ENCODE results near the gene CD320.
"Not testable (repeated sequence)": the region's sequence is repeated elsewhere in the genome, so short reads cannot be mapped to it uniquely, and the experiment has no call there.

The CD320 gene

DNA sequence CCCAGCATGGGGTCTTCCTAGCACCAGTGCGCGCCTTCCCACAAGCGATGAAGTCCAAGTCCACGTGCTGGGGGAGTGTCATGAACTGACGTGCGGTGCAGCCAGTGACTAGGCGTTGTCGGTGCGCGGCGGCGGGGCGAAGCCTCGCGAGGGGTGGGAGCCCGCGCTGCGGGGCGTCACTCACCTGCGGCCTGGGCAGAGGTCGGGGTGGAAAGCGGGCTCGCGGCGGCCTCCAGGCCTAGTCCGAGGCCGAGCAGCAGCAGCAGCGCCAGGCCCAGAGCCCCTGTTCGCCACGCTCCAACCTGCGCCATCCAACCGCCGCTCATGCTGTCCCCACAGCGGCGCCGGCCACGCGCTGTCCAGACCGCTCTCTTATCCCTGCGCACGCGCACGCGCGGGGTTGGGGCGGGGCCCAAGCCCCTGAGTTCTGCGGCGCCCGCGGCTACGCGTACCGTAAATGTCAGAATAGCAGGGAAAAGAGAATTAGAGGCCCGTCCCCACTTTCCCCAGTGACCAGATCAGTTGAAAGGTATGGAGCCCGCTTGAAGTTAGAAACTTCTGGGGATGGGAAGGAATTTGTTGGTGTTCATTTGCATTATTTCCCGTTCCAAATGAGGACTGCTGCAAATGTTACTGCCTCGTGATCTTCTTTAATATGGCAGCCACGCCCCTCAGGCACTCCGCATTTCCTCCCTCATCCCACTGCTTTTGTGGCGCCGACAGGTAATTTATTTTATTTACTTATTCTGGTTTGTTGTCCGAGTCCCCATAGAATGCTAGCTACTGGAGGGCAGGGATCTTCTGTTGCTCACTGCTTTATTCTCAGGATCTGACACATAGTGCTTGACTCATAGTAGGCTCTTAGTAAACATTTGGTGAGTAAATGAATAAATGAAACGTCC is at the start of gene CD320:
Gene CD320 (minus strand): TSS at position 394 of the 902 bp plus-strand sequence. CDS start 68 bp downstream, at position 326.
- peak; percentile 74 to 81 for DNase-seq (ENCODE audit: low read depth in 2 of 2)

DNA sequence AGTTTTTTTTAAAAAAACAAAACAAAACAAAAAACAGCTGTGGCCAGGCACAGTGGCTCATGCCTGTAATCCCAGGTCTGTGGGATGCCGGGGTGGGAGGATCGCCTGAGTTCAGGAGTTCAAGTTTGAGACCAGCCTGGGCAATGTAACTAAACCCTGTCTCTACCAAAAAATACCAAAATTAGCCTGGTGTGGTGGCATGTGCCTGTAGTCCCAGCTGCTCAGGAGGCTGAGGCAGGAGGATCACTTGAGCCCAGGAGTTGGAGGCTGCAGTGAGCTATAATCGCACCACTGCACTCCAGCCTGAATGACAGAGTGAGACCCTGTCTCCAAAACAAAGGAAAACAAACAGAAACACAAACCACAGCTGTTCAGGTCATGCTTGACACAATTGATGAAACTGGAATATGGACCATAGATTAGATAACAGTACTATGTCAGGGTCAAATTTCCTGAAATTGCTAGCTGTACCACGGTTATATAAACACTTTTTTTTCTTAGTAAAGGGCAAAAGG is 48.9 kb upstream of the CD320 start:
- DNase-seq (ENCODE audit: low read depth in 2 of 2) = no peak

DNA sequence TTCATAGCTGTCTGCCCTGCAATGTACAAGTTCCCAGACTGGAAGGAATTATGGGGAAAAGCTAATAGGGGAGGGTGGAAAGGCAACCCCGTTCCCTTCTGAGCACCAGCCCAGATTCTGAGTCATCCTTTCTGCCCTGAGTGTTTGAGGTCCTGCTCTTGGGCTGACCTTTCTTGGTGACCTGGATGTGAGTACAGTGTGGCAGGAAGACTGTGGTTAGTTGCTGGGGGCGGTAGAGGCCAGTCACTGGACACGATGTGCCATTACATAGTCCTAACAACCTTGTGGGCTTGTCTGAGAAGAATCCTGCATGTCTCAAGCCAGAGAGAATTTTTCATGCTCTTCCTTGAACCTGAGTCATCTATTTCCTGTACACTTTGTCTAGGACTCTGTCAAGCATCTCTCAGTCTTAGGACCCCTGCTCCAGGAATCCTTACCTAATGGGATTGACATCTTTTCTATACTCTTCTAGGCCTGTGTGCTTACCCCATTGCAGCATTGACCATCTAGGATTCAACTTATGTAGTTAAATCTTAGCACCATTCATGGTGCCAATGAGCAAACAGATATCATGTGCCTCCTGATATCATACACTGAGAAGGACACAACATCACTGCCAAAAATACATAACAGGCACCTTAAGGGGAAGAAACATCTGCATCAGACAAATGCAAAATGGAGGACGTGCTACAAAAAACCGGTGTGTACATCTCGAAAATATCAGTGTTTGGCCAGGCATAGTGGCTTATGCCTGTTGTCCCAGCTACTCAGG is 47.7 kb upstream of the CD320 start:
- DNase-seq (ENCODE audit: low read depth in 2 of 2) = no peak

DNA sequence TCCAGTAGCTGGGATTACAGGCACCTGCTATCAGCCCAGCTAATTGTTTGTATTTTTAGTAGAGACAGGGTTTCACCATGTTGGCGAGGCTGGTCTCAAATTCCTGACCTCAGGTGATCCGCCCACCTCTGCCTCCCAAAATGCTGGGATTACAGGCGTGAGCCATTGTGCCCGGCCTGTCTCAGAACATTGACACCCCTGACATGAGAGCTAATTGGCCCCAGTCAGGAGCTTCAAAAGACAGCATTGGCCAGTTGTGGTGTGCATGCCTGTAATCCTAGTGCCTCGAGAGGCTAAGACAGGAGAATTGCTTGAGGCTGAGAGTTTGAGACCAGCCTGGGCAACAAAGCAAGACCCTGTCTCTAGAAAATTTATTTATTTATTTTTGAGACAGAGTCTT is 44.7 kb upstream of the CD320 start:
- DNase-seq (ENCODE audit: low read depth in 2 of 2) = not testable (repeated sequence)

DNA sequence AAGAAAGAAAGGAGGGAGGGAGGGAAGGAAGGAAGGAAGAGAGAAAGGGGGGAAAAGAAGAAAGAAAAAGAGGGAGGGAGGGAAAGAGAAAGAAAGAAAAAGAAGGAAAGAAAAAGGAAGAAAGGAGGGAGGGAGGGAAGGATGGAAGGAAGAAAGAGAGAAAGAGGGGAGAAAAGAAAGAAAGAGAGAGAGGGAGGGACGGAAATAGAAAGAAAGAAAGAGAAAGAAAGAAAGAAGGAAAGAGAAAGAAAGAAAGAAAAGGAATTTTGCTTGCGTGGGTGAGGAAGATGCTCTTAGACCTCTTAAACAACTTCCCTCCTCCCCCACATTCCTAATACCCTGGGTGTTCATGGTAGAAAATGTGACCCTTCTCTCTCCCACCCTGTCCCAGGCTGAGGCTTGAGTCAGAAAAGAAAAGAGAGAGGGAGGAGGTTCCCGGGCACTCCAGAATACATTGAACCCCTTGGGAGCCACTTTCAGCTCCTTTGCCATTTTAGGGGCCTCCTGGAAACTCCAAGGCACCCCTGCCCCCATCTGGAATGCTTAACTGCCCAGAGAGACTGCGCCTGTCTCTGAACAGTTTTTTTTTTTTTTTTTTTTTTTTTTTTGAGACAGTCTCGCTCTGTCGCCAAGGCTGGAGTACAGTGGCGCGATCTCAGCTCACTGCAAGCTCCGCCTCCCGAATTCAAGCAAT is 44.1 kb upstream of the CD320 start:
- DNase-seq (ENCODE audit: low read depth in 2 of 2) = no peak

DNA sequence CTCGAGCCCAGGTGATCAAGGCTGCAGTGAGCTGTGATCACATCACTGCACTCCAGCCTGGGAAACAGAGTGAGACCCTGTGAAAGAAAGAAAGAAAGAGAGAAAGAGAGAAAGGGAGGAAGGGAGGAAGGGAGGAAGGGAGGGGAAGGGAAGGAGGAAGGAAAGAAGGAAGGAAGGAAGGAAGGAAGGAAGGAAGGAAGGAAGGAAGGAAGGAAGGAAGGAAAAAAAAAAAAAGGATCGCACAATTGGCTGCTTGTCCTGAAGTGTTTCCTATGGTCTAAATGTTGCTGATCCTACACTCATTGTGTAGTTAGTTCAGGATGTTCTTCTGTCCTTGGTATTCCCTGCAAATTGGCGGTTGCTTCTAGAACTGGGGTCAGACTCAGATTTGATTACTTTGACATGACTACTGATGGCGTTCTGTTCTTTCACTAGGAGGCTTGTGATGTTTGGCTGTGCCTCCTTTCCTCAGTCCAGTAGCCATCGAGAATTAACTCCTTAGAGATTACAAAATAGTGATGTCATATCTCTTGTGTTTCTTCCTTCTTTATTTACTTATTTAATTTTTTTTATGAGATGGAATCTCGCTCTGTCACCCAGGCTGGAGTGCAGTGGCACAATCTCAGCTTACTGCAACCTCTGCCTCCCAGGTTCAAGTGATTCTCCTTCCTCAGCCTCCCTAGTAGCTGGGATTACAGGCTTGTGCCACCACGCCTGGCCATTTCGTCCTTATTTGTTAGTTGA is 41.6 kb upstream of the CD320 start:
- not testable (repeated sequence) for DNase-seq (ENCODE audit: low read depth in 2 of 2)

DNA sequence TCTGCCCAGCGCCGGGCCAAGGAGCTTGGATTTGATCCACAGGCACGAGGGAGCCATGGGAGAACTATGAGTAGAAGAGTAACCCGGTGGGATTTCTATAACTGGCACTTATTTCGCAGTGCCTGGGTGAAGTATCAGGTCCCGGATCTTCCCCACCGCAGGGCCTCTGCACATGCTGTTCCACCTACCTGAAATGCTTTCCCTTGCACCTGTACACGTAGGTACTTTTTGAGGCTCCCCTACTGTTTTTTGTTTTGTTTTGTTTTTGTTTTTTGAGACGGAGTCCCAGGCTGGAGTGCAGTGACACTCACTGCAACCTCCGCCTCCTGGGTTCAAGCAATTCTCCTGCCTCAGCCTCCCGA is 35.3 kb upstream of the CD320 start:
- no peak for DNase-seq (ENCODE audit: low read depth in 2 of 2)

DNA sequence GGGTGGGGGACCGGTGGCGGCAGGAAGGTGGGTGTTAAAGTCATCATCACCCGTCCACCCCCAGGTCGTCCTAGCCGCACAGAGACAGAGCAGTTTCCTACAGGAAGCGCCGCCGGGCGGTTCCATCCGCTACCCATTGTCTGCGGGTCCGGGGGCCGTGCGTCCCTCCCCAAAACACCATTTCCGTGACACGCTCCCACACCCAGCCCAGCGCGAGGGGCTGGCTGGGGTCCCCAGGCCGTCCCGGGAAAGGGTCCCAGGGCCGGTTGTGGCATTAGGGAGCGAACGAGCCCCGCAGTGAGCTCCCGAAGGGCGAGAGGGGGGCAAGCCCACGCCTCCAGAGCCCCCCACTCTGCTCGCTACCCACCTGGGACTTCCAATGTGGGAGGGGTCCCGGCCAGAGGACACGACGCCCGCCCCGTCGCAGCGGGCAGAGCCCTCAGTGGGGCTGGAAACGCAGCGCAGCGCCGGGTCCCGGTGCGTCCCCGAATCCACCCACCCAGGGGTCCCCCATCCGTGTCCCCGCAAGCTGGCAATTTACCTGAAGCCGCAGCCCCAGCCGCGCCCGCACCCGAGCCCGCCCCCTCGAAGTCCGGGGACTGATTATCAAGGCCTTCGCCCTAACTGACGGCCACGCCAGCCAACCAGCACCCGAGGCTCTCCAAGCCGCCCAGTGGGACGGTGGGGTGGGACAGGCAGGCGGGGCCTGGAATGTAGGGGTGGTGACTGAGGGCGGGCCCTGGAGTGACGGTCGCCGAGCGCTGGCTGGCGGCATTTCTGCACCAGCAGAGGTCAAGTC is 34.7 kb upstream of the CD320 start, which contains the start of gene KANK3:
Gene KANK3 (minus strand): TSS at position 579 of the 799 bp plus-strand sequence. CDS start 5,434 bp downstream, outside the sequence.
- DNase-seq (ENCODE audit: low read depth in 2 of 2) = peak; percentile 81 to 94

DNA sequence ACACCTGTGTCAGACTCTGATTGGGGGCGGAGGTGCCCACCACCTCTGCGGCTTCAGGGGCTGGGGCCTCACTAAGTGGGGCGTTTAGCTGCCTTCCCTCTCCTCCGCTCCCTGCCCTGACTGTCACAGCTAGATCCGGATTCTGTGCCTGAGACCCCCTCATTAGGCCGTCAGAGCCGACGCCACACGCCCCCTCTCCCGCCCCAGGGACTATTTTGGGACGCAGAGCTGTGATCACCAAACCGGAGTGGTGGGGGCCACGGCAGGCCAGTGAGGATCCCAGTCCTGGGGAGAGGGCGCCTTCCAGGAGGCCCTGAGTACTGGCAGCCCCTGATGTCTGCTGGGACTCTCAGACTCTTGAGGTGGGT is 34.1 kb upstream of the CD320 start:
- DNase-seq (ENCODE audit: low read depth in 2 of 2) = no peak

DNA sequence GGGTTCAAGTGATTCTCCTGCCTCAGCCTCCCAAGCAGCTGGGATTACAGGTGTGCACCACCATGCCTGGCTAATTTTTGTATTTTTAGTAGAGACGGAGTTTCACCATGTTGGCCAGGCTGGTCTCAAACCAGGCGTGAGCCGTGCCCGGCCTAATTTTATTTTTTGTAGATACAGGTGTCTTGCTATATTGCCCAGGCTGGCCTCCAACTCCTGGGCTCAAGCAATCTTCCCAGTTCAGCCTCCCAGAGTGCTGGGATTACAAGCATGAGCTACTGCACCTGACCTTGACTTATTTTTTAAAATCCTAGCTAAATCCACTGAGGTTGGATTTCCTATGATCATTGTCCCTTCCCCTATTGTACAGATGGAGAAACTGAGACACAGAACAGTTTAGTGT is 33.3 kb upstream of the CD320 start:
- not testable (repeated sequence) for DNase-seq (ENCODE audit: low read depth in 2 of 2)

DNA sequence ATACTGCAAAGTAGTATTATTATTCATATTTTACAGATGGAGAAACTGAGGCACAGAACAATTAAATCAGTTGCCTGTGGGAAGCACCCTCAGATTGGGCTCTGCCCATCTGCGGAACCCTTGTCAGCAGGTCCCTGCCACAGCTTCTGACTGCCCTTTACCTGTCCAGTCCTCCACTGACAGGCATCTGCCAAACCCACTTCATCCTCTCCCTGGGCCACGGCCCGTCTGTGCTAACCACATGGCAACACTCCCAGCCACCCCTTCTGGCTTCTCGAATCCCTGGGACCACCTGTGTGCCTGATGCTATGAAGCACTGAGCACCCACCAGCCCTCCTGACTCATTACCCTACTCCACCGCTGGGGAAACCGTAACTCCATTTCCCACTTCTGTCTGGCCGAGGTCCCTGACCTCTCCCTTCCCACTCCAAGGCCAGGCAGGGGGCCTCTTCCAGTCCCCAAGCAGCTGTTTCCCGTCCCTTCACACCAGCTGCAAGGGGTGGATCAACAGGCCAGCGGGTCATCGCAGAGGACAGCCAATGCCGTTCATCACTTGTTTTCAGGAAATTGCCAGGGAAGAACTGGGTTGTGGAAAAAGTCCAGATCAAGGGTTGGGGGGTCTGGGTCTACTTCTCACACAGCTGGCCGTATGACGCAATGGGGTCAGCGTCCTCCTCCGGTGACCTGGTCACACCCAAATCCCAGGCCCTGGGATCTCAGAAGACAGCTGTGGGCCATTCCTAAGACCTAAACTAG is 32.4 kb upstream of the CD320 start:
- no peak for DNase-seq (ENCODE audit: low read depth in 2 of 2)

DNA sequence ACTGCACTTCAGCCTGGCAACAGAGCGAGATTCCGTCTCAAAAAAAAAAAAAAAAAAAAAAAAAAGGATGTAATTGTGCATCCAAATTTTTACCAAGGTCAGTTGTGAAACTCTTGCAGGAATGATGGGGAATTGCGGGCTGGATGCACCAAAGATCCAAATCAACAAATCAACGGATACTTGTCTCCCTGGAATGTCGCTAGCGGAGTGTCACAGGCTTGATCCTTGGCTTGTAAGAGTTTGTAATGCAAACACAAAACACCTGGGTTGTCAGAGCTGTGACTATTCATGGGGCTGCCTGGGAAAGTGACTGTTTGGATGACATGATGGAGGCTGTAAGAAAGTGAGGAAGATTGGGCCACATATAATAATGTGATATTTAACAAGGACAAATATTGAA is 30.7 kb upstream of the CD320 start:
- no peak for DNase-seq (ENCODE audit: low read depth in 2 of 2)

DNA sequence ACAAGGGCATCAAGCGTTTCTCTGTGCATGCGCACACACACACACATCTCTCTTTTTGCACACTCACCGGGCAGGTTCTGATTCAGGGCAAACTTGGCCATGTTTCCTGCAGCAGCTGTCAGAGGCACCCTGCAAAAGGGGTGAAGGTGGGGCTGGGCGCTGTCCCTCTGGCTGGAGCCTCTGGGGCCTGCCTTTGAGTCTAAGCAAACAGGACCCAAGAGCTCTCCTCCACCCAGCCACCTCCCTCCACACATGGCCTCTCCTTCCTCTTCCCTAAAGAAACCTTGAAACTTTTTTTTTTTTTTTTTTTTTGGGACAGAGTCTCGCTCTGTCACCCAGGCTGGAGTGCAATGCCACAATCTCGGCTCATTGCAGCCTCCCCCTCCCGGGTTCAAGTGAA is 29.6 kb upstream of the CD320 start:
- DNase-seq (ENCODE audit: low read depth in 2 of 2) = no peak

DNA sequence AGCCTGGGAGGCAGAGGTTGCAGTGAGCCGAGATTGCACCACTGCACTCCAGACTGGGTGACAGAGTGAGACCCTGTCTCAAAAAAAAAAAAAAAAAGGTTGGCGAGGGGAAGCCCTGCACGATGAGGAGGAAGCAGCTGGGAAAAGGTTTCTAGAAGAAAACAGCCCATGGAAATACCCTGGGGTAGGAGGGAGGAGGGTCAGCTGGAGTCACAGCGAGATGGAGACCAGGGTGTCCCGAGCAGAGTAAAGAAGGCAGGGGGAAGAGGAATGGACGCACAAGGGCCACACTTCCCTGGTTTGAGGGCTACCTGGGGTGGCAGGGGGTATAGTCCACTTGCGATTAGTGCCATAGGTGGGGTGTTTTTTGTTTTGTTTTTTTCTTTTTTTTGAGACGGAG is 28.5 kb upstream of the CD320 start:
- no peak for DNase-seq (ENCODE audit: low read depth in 2 of 2)

DNA sequence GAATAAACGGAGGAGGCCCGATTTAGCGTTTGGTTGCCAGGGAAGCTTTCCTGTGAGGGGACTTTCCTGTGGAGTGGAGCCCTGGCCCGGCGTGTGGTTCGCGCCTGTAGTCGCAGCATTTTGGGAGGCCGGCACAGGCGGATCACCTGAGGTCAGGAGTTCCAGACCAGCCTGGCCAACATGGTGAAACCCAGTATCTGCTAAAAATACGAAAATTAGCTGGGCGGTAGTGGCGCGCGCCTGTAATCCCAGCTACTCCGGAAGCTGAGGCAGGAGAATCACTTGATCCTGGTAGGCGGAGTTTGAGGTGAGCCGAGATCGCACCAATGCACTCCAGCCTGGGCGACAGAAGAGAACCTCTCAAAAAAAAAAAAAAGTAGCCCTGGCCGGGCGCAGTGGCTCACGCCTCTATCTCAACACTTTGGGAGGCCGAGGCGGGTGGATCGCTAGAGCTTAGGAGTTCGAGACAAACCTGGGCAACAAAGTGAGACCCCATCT is 28.0 kb upstream of the CD320 start:
- DNase-seq (ENCODE audit: low read depth in 2 of 2) = no peak

DNA sequence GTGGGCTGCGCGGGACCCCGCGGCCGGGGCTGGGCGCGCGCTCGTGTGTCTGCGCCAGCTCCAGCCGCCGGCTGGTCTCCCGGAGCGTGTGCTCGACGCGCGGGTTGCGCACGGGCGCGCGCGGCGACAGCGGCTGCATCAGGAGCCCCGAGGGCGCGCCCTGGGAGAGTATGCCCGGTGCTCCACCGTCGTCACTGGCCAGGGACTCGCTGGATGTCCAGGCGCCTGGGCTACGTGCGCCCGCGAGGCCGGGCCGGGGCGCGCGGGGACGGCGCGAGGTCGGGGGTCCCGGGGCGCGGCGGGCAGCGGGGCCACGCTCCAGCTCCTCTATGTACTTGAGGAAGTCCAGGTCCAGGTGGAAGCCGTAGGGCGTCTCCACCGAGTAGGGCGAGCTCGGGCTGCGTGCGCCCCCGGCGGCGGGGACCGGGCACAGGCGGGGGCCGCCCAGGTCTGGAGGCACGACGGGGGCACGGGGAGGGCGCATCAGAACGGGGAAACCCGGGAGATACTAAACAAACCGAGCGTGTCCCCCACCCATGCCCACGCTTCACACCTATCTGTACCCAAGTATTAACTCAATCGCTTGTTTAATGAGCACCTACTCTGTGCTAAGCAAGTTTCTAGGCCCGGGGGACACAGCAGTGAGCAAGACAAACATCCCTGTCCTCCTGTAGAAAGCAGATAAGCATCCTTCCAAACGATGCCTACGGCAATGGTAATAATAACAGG is 27.3 kb upstream of the CD320 start:
- DNase-seq (ENCODE audit: low read depth in 2 of 2) = no peak

DNA sequence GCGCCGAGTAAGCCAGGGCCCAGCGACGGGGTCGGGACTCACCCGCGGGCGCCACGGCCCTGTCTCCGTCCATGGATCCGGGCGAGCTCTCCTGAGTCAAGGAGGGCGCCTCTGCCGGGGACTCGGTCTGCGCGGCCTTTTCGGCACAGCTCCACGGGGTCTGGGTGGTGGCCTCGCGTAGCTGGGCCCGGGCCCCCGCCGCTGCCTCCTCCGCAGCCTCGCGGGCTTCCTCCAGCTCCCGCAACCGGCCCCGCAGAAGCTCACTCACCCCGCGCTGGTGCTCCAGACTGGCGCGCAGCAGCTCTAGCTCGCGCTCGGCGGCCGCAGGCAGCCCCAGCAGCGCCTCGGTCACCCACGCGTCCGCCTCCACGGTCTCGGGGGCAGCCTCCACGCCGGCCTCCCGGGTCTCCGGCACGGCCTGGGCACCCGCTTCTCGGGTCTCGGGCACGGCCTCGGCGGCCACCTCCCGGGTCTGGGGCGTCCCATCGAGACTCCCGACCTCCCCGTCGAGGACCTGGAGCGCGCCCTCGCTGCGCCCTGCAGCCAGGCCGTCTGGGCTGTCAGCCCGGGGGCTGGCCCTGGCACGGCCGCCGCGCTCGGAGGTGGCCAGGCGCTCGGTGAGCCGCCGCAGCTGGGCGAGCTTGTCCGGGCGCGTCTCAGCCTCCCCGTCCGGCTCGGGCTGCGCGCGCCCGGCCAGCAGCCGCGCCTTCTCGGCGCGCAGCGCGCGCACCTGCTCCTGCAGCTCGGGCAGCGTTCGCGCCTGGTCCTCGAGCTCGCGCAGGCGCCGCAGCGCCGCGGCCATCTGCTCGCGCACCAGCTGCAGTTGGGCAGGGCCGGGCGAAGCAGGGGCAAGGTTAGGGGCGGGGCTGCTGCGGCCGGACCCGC is 26.5 kb upstream of the CD320 start:
- DNase-seq (ENCODE audit: low read depth in 2 of 2) = no peak
